ENCODE results near the gene RNF121. TPM values are rescaled to one million over a fixed set of nuclear protein-coding genes. Genes with fewer than 3 reads are reported as not detected.

The RNF121 gene
- total RNA-seq, 1 experiment from 2014 or later: 56.9 TPM

- Histone ChIP-seq H2BK20ac (ENCODE audit: low read depth, low read length, poor library complexity, severe bottlenecking) (no peak overlapping the region), H3K79me2 (ENCODE audit: insufficient read depth, low read length) (no peaks in the 10 kb centered on the region), H3K14ac (ENCODE audit: insufficient read depth, low read length) (no peak overlapping the region), H3K27me3 (ENCODE audit: insufficient read depth, low read length) (no peaks in the 10 kb centered on the region), H3K79me1 (ENCODE audit: insufficient read depth, low read depth, low read length, poor library complexity, severe bottlenecking) (no peaks in the 10 kb centered on the region), H3K23me2 (ENCODE audit: insufficient read length, low read depth, low read length, poor library complexity, severe bottlenecking) (no peaks in the 10 kb centered on the region), H2BK12ac (ENCODE audit: insufficient read length, low read depth, low read length) (no peak overlapping the region), H3K4me2 (ENCODE audit: insufficient read depth, insufficient read length, low read length) (no peak overlapping the region), H2BK15ac (ENCODE audit: low read depth, low read length) (no peak overlapping the region), H3K23ac (ENCODE audit: insufficient read length, low read depth, low read length) (no peak overlapping the region), H4K91ac (ENCODE audit: insufficient read length, low read depth, low read length) (no peak overlapping the region), H4K5ac (ENCODE audit: insufficient read length, low read depth, low read length) (no peak overlapping the region), H3K27ac (ENCODE audit: insufficient read length, low read depth, low read length) (no peak overlapping the region), H2BK120ac (ENCODE audit: low read depth, low read length, poor library complexity, severe bottlenecking) (no peak overlapping the region), H3K9me3 (ENCODE audit: control insufficient read depth, low read depth, low read length) (no peaks in the 10 kb centered on the region), H3K9ac (ENCODE audit: extremely low read depth, insufficient read length, low read length) (no peak overlapping the region), H3K4ac (ENCODE audit: low read depth, low read length) (no peak overlapping the region), H2AFZ (ENCODE audit: low read length) (no peak overlapping the region), H3K56ac (ENCODE audit: insufficient read length, low read depth, low read length) (no peak overlapping the region), H4K20me1 (ENCODE audit: control insufficient read depth, insufficient read depth, insufficient read length) (no peaks in the 10 kb centered on the region), H3K4me1 (ENCODE audit: insufficient read depth, low read length) (no peaks in the 10 kb centered on the region), H3T11ph (ENCODE audit: low read length) (no peak overlapping the region), H2AK5ac (ENCODE audit: insufficient read length, low read length) (no peak overlapping the region), H2BK5ac (ENCODE audit: insufficient read length, low read length) (no peak overlapping the region), H3K18ac (ENCODE audit: insufficient read length, low read depth, low read length) (no peak overlapping the region), H4K8ac (replicated peaks; ENCODE audit: insufficient read length, low read depth, low read length) (no peak overlapping the region)
- Mint-ChIP-seq H3K9me3 (no peaks in the 10 kb centered on the region), H3K36me3 (ENCODE audit: insufficient read depth in 1 of 3, low read depth in 3 of 3) (peaks cover 61 to 95% (median 94%) of the 10 kb centered on the region in 3 experiments), H3K27ac (peak overlapping the region in 2 of 3 experiments; percentile 68 to 89; a peak in 2 of 7 replicates), H3K4me1 (no peaks in the 10 kb centered on the region), H3K4me3 (peak overlapping the region in 1 of 2 experiments; percentile 32; a peak in 1 of 5 replicates), H3K27me3 (ENCODE audit: low read depth) (peaks cover 2% of the 10 kb centered on the region; the same call in 1 of the 2 replicates)
- no CpG with 5 or more reads among the region's 10 CpGs for WGBS (ENCODE audit: extremely low coverage, insufficient read length, low lambda C conversion rate)
- DNase-seq: peak; percentile 63
- peak; percentile 63 for TF ChIP-seq CTCF (conservative IDR thresholded peaks at IDR 0.05)
Observed at GRCh38 chr11:72015511-72016061, 86.7 kb downstream of the RNF121 start.

All from H9 (cell line).